Dermis blood vessel endothelial cell (primary cell): ENCODE measurements around the gene KRTAP6-3. TPM values are rescaled to one million over a fixed set of nuclear protein-coding genes. Genes with fewer than 3 reads are reported as not detected.

ENCODE experiments used
- DNase-seq: peaks from one replicate; pipeline ENCODE4 v3.0.0; 2010
- total RNA-seq: library from RNA; depleted of rRNA; stranded (reverse); fragments of >200 nt; gene quantifications from 2 replicates; pipeline ENCODE4 v1.2.3, GENCODE V29; 2014

The KRTAP6-3 gene
- total RNA-seq: not detected in 2 replicates

- DNase-seq: no peak
Measured at GRCh38 chr21:30592140-30592539, at the start of gene KRTAP6-3. KRTAP6-3 (plus strand) TSS chr21:30592440; CDS start chr21:30592446, 6 bp downstream.

- DNase-seq: no peak
Measured at GRCh38 chr21:30552782-30553181, 39.5 kb upstream of the KRTAP6-3 start.

GRCh38 chr21:30555095-30555494 is 37.1 kb upstream of the KRTAP6-3 start:
- no peak for DNase-seq

GRCh38 chr21:30561264-30561895 is 30.9 kb upstream of the KRTAP6-3 start, which contains the start of gene KRTAP19-7:
KRTAP19-7 (minus strand) TSS chr21:30561314; CDS start chr21:30561289, 25 bp downstream.
- no peak for DNase-seq

- no peak for DNase-seq
Measured at GRCh38 chr21:30561957-30562356, 30.3 kb upstream of the KRTAP6-3 start.

GRCh38 chr21:30563072-30563471 is 29.2 kb upstream of the KRTAP6-3 start:
- no peak for DNase-seq

GRCh38 chr21:30563630-30564029 is 28.6 kb upstream of the KRTAP6-3 start:
- no peak for DNase-seq

GRCh38 chr21:30567617-30568016 is 24.6 kb upstream of the KRTAP6-3 start:
- no peak for DNase-seq

- no peak for DNase-seq
Measured at GRCh38 chr21:30577766-30578165, 14.5 kb upstream of the KRTAP6-3 start.

- no peak for DNase-seq
Measured at GRCh38 chr21:30579346-30579745, 12.9 kb upstream of the KRTAP6-3 start.

- no peak for DNase-seq
Measured at GRCh38 chr21:30580132-30580531, 12.1 kb upstream of the KRTAP6-3 start.

GRCh38 chr21:30582870-30583269 is 9.4 kb upstream of the KRTAP6-3 start:
- no peak for DNase-seq

- DNase-seq: no peak
Measured at GRCh38 chr21:30590297-30590696, 1.9 kb upstream of the KRTAP6-3 start, which contains the start of gene KRTAP22-2. KRTAP22-2 (minus strand) TSS chr21:30590397.

- no peak for DNase-seq
Measured at GRCh38 chr21:30598802-30599201, 6.6 kb downstream of the KRTAP6-3 start, which contains the start of gene KRTAP6-2. KRTAP6-2 (minus strand) TSS chr21:30598902; CDS start chr21:30598874, 28 bp downstream.

GRCh38 chr21:30600787-30601186 is 8.5 kb downstream of the KRTAP6-3 start, which contains the start of gene KRTAP22-1:
KRTAP22-1 (plus strand) TSS chr21:30601087.
- no peak for DNase-seq

GRCh38 chr21:30605968-30606367 is 13.7 kb downstream of the KRTAP6-3 start:
- DNase-seq: no peak

GRCh38 chr21:30612132-30612531 is 19.9 kb downstream of the KRTAP6-3 start:
- DNase-seq: no peak

- no peak for DNase-seq
Measured at GRCh38 chr21:30613836-30614235, 21.6 kb downstream of the KRTAP6-3 start, which contains the start of gene KRTAP6-1. KRTAP6-1 (minus strand) TSS chr21:30613930; CDS start chr21:30613904, 26 bp downstream.

- no peak for DNase-seq
Measured at GRCh38 chr21:30615199-30615598, 23.0 kb downstream of the KRTAP6-3 start.

GRCh38 chr21:30616125-30616524 is 23.9 kb downstream of the KRTAP6-3 start, which contains the start of gene KRTAP20-1:
KRTAP20-1 (plus strand) TSS chr21:30616425; CDS start chr21:30616455, 30 bp downstream.
- no peak for DNase-seq

GRCh38 chr21:30620080-30620479 is 27.8 kb downstream of the KRTAP6-3 start:
- DNase-seq: no peak

- DNase-seq: no peak
Measured at GRCh38 chr21:30620522-30620921, 28.3 kb downstream of the KRTAP6-3 start, which contains the start of gene KRTAP20-4. KRTAP20-4 (plus strand) TSS chr21:30620627.

- no peak for DNase-seq
Measured at GRCh38 chr21:30623362-30623761, 31.1 kb downstream of the KRTAP6-3 start.
